K562 (cell line): ENCODE data around the gene PRKACG. TPM values are rescaled to one million over a fixed set of nuclear protein-coding genes. Genes with fewer than 3 reads are reported as not detected.

Experiments used
- CC2D1A ChIP-seq: fragments of 450-650 bp; IDR thresholded peaks from 2 replicates; pipeline ENCODE4 v1.6.1; 2017; ENCODE audit warnings: mild to moderate bottlenecking
- E2F4 ChIP-seq: sonication (generic); formaldehyde crosslinking; IDR thresholded peaks from 2 replicates; pipeline ENCODE4 v1.8.0; 2022; ENCODE audit warnings: mild to moderate bottlenecking, low read depth, missing genetic modification reagents
- HDAC8 ChIP-seq: fragments of 450-650 bp; IDR thresholded peaks from 2 replicates; pipeline ENCODE4 v1.6.1; 2016; ENCODE audit warnings: mild to moderate bottlenecking, missing genetic modification characterization, moderate library complexity, missing compliant biosample characterization
- HMBOX1 ChIP-seq: sonication (generic); IDR thresholded peaks from 2 replicates; pipeline ENCODE4 v1.6.1; 2016
- PPARD ChIP-seq: fragments of 250-450 bp; sonication (Bioruptor Pico); IDR thresholded peaks from 2 replicates; pipeline ENCODE4 v1.8.0; 2022; ENCODE audit warnings: inconsistent platforms, mild to moderate bottlenecking, moderate library complexity
- PRDM10 ChIP-seq: fragments of 450-650 bp; IDR thresholded peaks from 2 replicates; pipeline ENCODE4 v1.6.1; 2018; ENCODE audit not compliant: partially characterized antibody
- PRPF4 ChIP-seq: fragments of 200-400 bp; formaldehyde crosslinking; IDR thresholded peaks from one replicate; pipeline ENCODE4 v1.6.1; 2017; ENCODE audit warnings: low read length, low read depth, mild to moderate bottlenecking; ENCODE audit not compliant: insufficient read depth, poor library complexity, severe bottlenecking
- THAP12 ChIP-seq: fragments of 250-450 bp; sonication (Bioruptor Pico); IDR thresholded peaks from 2 replicates; pipeline ENCODE4 v1.9.0; 2021; ENCODE audit warnings: mild to moderate bottlenecking, inconsistent platforms
- ZNF699 ChIP-seq: fragments of 250-450 bp; sonication (Bioruptor Pico); IDR thresholded peaks from 2 replicates; pipeline ENCODE4 v1.8.0; 2021; ENCODE audit warnings: mild to moderate bottlenecking, moderate library complexity; ENCODE audit not compliant: insufficient replicate concordance
- ZNF778 ChIP-seq: fragments of 450-650 bp; formaldehyde crosslinking; IDR thresholded peaks from 2 replicates; pipeline ENCODE4 v1.4.0; 2020; ENCODE audit warnings: mild to moderate bottlenecking, moderate library complexity
- ZNF830 ChIP-seq: fragments of 250-450 bp; sonication (Bioruptor Pico); IDR thresholded peaks from 2 replicates; pipeline ENCODE4 v1.5.0; 2021; ENCODE audit warnings: mild to moderate bottlenecking
- polyA plus RNA-seq, 8 experiments: library from polyadenylated mRNA; depleted of rRNA in 4 of 8; stranded (reverse) in 5 of 8; unstranded in 3 of 8; fragments of >200 nt; fragmentation: Nextera tagmentation in 2 of 8; fragmentation: Illumina TruSeq in 1 of 8; extraction: Ambion mirVana in 2 of 8; extraction: Trizol in 1 of 8; gene quantifications; 2 replicates each; pipeline versions ENCODE4 v1.2.1 to v1.2.3, GENCODE V29; 2011 to 2014; ENCODE audit warnings: inconsistent platforms in 1 of 8, missing spikeins in 1 of 8
- total RNA-seq, 7 experiments: library from RNA; depleted of rRNA in 6 of 7; stranded (reverse); fragments of >200 nt in 6 of 7; fragmentation: Illumina TruSeq in 2 of 7; extraction: Trizol in 2 of 7; gene quantifications; 2 replicates each; pipeline versions ENCODE4 v1.2.1 to v1.2.3, GENCODE V29; 2011 to 2021; ENCODE audit warnings: low replicate concordance in 1 of 7
- TF ChIP-seq, protein P1 (sequence below): sonication (generic); formaldehyde crosslinking; IDR thresholded peaks from 2 replicates; pipeline ENCODE4 v1.8.1; 2023; ENCODE audit warnings: missing genetic modification reagents, mild to moderate bottlenecking, borderline replicate concordance
- TF ChIP-seq, protein P2 (sequence below): fragments of 250-450 bp; sonication (Bioruptor Pico); IDR thresholded peaks from 2 replicates; pipeline ENCODE4 v1.5.1; 2021; ENCODE audit warnings: mild to moderate bottlenecking

PRKACG gene
- total and polyA plus RNA-seq, 9 of the 15 experiments (the other 6 are each of a cell fraction or from before 2014, with no cell fraction given) = not detected

GRCh38 chr9:68983008-68983411 lies 30.9 kb downstream of the PRKACG start (continued):
- TF ChIP-seq HDAC8 (tag) (no peak), PPARD (CRISPR knock-in tag) (no peak), E2F4 (CRISPR knock-in tag) (no peak), PRPF4 (no peak), ZNF778 (no peak), CC2D1A (peak; percentile 21; the same call in 1 of the 2 replicates), ZNF699 (no peak), HMBOX1 (peak; percentile 43; the same call in 1 of the 2 replicates), PRDM10 (no peak), THAP12 (CRISPR knock-in tag) (no peak), ZNF830 (CRISPR knock-in tag) (no peak)
- TF ChIP-seq, protein P1, sequence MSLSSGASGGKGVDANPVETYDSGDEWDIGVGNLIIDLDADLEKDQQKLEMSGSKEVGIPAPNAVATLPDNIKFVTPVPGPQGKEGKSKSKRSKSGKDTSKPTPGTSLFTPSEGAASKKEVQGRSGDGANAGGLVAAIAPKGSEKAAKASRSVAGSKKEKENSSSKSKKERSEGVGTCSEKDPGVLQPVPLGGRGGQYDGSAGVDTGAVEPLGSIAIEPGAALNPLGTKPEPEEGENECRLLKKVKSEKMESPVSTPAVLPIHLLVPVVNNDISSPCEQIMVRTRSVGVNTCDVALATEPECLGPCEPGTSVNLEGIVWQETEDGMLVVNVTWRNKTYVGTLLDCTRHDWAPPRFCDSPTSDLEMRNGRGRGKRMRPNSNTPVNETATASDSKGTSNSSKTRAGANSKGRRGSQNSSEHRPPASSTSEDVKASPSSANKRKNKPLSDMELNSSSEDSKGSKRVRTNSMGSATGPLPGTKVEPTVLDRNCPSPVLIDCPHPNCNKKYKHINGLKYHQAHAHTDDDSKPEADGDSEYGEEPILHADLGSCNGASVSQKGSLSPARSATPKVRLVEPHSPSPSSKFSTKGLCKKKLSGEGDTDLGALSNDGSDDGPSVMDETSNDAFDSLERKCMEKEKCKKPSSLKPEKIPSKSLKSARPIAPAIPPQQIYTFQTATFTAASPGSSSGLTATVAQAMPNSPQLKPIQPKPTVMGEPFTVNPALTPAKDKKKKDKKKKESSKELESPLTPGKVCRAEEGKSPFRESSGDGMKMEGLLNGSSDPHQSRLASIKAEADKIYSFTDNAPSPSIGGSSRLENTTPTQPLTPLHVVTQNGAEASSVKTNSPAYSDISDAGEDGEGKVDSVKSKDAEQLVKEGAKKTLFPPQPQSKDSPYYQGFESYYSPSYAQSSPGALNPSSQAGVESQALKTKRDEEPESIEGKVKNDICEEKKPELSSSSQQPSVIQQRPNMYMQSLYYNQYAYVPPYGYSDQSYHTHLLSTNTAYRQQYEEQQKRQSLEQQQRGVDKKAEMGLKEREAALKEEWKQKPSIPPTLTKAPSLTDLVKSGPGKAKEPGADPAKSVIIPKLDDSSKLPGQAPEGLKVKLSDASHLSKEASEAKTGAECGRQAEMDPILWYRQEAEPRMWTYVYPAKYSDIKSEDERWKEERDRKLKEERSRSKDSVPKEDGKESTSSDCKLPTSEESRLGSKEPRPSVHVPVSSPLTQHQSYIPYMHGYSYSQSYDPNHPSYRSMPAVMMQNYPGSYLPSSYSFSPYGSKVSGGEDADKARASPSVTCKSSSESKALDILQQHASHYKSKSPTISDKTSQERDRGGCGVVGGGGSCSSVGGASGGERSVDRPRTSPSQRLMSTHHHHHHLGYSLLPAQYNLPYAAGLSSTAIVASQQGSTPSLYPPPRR (CRISPR knock-in tag) = no peak
- TF ChIP-seq, protein P2, sequence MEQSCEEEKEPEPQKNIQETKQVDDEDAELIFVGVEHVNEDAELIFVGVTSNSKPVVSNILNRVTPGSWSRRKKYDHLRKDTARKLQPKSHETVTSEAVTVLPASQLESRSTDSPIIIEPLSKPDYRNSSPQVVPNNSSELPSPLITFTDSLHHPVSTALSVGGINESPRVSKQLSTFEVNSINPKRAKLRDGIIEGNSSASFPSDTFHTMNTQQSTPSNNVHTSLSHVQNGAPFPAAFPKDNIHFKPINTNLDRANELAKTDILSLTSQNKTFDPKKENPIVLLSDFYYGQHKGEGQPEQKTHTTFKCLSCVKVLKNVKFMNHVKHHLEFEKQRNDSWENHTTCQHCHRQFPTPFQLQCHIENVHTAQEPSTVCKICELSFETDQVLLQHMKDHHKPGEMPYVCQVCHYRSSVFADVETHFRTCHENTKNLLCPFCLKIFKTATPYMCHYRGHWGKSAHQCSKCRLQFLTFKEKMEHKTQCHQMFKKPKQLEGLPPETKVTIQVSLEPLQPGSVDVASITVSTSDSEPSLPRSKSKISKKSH (CRISPR knock-in tag) = no peak
